ENCODE results near the gene PPM1L. TPM values are rescaled to one million over a fixed set of nuclear protein-coding genes. Genes with fewer than 3 reads are reported as not detected.

The PPM1L gene
- total RNA-seq, 1 donor from 2014 or later = 10.6 TPM

DNA sequence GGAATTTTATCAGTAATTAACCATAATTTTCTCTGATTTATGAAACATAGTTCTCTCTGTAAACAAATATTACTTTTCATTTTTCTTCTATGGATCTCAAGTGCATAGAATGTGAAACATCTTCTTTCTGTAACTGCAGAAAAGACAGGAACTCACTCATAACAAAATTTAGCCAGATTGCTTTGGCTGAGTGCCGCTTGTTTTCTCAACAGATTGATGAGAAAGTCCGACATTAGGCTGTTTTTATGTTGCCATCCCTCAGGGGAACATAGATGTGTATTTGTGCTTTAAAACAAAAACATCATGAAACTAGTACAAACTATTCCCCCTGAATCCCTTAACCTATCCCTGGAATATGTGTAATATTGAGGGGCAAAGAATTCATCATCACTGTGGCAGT is 194.9 kb downstream of the PPM1L start:
- TF ChIP-seq, protein P1, sequence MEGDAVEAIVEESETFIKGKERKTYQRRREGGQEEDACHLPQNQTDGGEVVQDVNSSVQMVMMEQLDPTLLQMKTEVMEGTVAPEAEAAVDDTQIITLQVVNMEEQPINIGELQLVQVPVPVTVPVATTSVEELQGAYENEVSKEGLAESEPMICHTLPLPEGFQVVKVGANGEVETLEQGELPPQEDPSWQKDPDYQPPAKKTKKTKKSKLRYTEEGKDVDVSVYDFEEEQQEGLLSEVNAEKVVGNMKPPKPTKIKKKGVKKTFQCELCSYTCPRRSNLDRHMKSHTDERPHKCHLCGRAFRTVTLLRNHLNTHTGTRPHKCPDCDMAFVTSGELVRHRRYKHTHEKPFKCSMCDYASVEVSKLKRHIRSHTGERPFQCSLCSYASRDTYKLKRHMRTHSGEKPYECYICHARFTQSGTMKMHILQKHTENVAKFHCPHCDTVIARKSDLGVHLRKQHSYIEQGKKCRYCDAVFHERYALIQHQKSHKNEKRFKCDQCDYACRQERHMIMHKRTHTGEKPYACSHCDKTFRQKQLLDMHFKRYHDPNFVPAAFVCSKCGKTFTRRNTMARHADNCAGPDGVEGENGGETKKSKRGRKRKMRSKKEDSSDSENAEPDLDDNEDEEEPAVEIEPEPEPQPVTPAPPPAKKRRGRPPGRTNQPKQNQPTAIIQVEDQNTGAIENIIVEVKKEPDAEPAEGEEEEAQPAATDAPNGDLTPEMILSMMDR (IDR thresholded peaks at IDR 0.05; ENCODE audit: unreplicated experiment) = no peak
- Mint-ChIP-seq H3K27ac (no peak overlapping the region), H3K27me3 (ENCODE audit: low read depth) (no peaks in the 10 kb centered on the region), H3K9me3 (no peaks in the 10 kb centered on the region), H3K4me1 (peaks cover 25% of the 10 kb centered on the region), H3K36me3 (no peaks in the 10 kb centered on the region), H3K4me3 (no peak overlapping the region)
- no peak for DNase-seq (ENCODE audit: low spot score in 2 of 2, unreplicated experiment in 2 of 2)

DNA sequence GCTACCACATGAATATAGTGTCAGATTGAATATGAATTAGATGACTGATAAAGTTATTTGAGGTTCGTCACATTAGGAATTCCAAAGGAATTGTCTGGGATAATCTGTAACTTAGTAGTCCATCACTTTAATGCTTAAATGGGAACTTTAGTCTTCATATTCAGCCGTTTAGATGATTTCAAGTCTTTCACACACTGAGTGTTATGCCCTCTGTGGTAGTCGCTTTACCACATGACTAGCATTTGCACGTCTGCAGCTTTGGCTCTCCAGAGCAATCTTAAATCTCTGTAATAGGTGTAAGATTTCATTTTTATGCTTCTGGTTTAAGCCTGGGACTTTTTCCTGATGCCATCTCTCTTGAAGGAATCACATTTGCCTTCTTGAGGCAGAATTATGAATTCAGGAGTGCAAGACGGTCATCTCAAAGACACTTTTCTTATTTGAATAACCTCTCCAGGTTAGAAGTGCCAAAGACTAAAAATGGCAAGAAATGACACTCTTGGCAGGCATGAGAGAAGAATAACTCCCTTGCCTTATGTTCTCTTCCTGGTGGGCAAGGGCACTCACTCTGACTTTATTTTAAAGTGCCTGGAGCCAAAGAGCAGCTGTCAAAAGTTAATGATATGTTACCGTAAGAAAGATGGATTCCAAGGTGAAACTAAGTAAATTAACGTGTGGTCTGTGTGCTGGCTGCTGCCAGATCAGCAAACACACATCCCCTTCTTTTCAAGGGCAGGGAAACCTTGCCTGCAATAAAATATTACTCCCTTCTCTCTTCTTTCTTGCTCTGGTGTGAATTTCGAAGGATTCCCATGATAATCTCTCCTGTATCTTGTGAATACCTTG is 195.8 kb downstream of the PPM1L start:
- H3K27ac Mint-ChIP-seq = no peak overlapping the region
- H3K36me3 Mint-ChIP-seq = no peaks in the 10 kb centered on the region
- no peak for DNase-seq (ENCODE audit: low spot score in 2 of 2, unreplicated experiment in 2 of 2)
- no peaks in the 10 kb centered on the region for H3K27me3 Mint-ChIP-seq (ENCODE audit: low read depth)
- no peak overlapping the region for H3K4me3 Mint-ChIP-seq
- H3K4me1 Mint-ChIP-seq = peaks cover 25% of the 10 kb centered on the region
- TF ChIP-seq, protein P1 (IDR thresholded peaks at IDR 0.05; ENCODE audit: unreplicated experiment) = no peak
- peaks cover 3% of the 10 kb centered on the region for H3K9me3 Mint-ChIP-seq

DNA sequence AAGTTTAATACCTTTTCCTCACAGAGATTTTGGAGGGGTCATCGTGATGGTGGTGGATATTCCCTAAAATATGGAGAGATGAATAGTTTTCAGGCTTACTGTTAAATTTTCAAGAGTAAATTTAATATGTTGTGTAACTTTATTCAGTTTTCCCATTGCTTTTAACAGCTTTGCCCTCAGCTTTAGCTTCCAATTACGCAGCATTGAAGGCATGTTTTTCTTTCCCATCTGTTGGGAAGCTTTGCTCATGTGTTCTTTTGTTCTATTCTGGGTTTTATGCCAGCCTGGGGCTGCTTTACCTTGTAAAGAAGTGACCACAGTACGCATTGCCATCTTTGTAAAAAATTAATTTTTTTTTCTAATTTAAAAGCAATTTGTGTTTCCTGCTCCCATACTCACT is 197.7 kb downstream of the PPM1L start:
- no peak overlapping the region for H3K4me3 Mint-ChIP-seq
- H3K4me1 Mint-ChIP-seq = peaks cover 22% of the 10 kb centered on the region
- TF ChIP-seq, protein P1 (IDR thresholded peaks at IDR 0.05; ENCODE audit: unreplicated experiment) = no peak
- H3K9me3 Mint-ChIP-seq = peaks cover 4% of the 10 kb centered on the region
- DNase-seq (ENCODE audit: low spot score in 2 of 2, unreplicated experiment in 2 of 2) = no peak
- no peaks in the 10 kb centered on the region for H3K36me3 Mint-ChIP-seq
- H3K27ac Mint-ChIP-seq = no peak overlapping the region
- no peaks in the 10 kb centered on the region for H3K27me3 Mint-ChIP-seq (ENCODE audit: low read depth)

DNA sequence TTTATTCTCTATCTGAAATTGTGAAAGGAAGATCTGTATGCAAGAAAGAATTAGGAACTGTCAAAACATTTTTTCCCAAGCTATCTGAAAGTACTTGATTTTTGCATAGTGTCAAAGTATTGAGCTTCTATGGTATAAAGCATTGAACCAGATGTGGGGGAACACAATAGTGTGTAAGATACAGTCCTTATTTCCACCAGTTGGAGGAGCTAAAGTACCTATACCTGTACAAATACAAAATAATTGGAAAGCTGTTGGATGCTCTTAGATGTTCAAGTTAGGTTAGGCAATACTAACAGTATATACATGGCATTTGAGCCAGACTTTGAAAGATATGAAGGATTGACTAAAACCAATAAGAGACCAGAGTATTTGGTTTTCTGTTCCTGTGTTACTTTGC is 200.8 kb downstream of the PPM1L start:
- no peak overlapping the region for H3K27ac Mint-ChIP-seq
- H3K9me3 Mint-ChIP-seq = peaks cover 4% of the 10 kb centered on the region
- TF ChIP-seq, protein P1 (IDR thresholded peaks at IDR 0.05; ENCODE audit: unreplicated experiment) = no peak
- no peak for DNase-seq (ENCODE audit: low spot score in 2 of 2, unreplicated experiment in 2 of 2)
- H3K27me3 Mint-ChIP-seq (ENCODE audit: low read depth) = no peaks in the 10 kb centered on the region
- peaks cover 10% of the 10 kb centered on the region for H3K4me1 Mint-ChIP-seq
- H3K36me3 Mint-ChIP-seq = no peaks in the 10 kb centered on the region
- no peak overlapping the region for H3K4me3 Mint-ChIP-seq

DNA sequence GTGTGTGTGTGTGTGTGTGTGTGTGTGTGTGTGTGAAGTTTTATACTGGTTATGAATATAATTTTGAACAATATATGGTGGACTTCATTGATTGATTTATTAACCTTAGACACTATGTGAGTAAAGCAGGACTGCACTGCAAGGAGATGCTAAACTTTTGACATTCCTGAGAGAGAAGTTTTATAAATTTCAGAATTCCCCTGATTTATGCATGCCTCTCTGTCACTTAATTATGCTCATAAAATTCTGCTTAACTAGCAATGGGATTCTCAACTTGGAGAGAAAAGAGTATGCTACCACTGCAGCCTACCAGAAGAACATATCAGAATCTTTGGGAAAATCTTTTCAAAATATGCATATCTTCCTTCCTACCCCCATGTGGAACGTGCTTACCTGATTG is 204.5 kb downstream of the PPM1L start:
- H3K27me3 Mint-ChIP-seq (ENCODE audit: low read depth) = no peaks in the 10 kb centered on the region
- H3K36me3 Mint-ChIP-seq = no peaks in the 10 kb centered on the region
- no peak overlapping the region for H3K27ac Mint-ChIP-seq
- peaks cover 4% of the 10 kb centered on the region for H3K9me3 Mint-ChIP-seq
- TF ChIP-seq, protein P1 (IDR thresholded peaks at IDR 0.05; ENCODE audit: unreplicated experiment) = no peak
- DNase-seq (ENCODE audit: low spot score in 2 of 2, unreplicated experiment in 2 of 2) = no peak
- H3K4me3 Mint-ChIP-seq = no peak overlapping the region
- H3K4me1 Mint-ChIP-seq = no peaks in the 10 kb centered on the region
